Loucy (cell line): ENCODE results near the gene AGBL4.

Source experiments
- H2AFZ ChIP-seq: fragments of 200-600 bp; sonication (generic); 2 replicates; pipeline ENCODE4 v1.6.0; 2016; ENCODE audit warnings: antibody characterized with exemption, mild to moderate bottlenecking, low read length, moderate library complexity
- H3F3A ChIP-seq: fragments of 200-600 bp; 2 replicates; pipeline ENCODE4 v1.6.0; 2016; ENCODE audit warnings: antibody characterized with exemption, low read depth, mild to moderate bottlenecking
- H3K27me3 ChIP-seq: fragments of 200-600 bp; sonication (generic); 2 replicates; pipeline ENCODE4 v1.6.1; 2014; ENCODE audit warnings: low read length, mild to moderate bottlenecking; ENCODE audit not compliant: insufficient read depth, poor library complexity, severe bottlenecking
- H3K36me3 ChIP-seq: fragments of 200-600 bp; sonication (generic); 2 replicates; pipeline ENCODE4 v1.6.1; 2016; ENCODE audit warnings: low read length; ENCODE audit not compliant: insufficient read depth
- H3K4me1 ChIP-seq: fragments of 200-600 bp; sonication (generic); 2 replicates; pipeline ENCODE4 v1.5.1; 2014; ENCODE audit warnings: low read length, mild to moderate bottlenecking; ENCODE audit not compliant: insufficient read depth, poor library complexity, severe bottlenecking
- H3K4me2 ChIP-seq: fragments of 200-600 bp; sonication (generic); 2 replicates; pipeline ENCODE4 v1.6.0; 2014; ENCODE audit warnings: antibody characterized with exemption, low read length, low read depth, mild to moderate bottlenecking; ENCODE audit not compliant: poor library complexity, severe bottlenecking
- H3K4me3 ChIP-seq: fragments of 200-600 bp; sonication (generic); 2 replicates; pipeline ENCODE4 v1.5.1; 2014; ENCODE audit warnings: low read length, mild to moderate bottlenecking, mixed read lengths; ENCODE audit not compliant: poor library complexity, severe bottlenecking
- H3K79me2 ChIP-seq: fragments of 200-600 bp; sonication (generic); 2 replicates; pipeline ENCODE4 v1.6.1; 2014; ENCODE audit warnings: low read length; ENCODE audit not compliant: insufficient read depth
- H3K9ac ChIP-seq: fragments of 200-600 bp; sonication (generic); 2 replicates; pipeline ENCODE4 v1.6.0; 2014; ENCODE audit warnings: mild to moderate bottlenecking, low read depth, low read length, moderate library complexity; ENCODE audit not compliant: poor library complexity, severe bottlenecking
- H3K9me2 ChIP-seq: fragments of 200-600 bp; sonication (generic); replicated peaks from 2 replicates; pipeline ENCODE4 v1.6.1; 2016; ENCODE audit warnings: low read depth, low read length, mixed read lengths
- H3K9me3 ChIP-seq: fragments of 200-600 bp; sonication (generic); 2 replicates; pipeline ENCODE4 v1.6.1; 2014; ENCODE audit warnings: mild to moderate bottlenecking, antibody characterized with exemption, low read length, low read depth; ENCODE audit not compliant: insufficient read depth
- H4K20me1 ChIP-seq: fragments of 200-600 bp; sonication (generic); 2 replicates; pipeline ENCODE4 v1.6.0; 2014; ENCODE audit warnings: antibody characterized with exemption, low read length, mild to moderate bottlenecking; ENCODE audit not compliant: insufficient read depth, poor library complexity, severe bottlenecking
- CTCF ChIP-seq: fragments of 200-600 bp; sonication (generic); conservative IDR thresholded peaks from 2 replicates; pipeline ENCODE4 v1.5.1; 2014; ENCODE audit warnings: mild to moderate bottlenecking, antibody characterized with exemption, low read length
- EZH2phosphoT487 ChIP-seq: fragments of 200-600 bp; IDR thresholded peaks from 2 replicates; pipeline ENCODE4 v1.6.1; 2018; ENCODE audit warnings: antibody characterized with exemption, mild to moderate bottlenecking, moderate library complexity, borderline replicate concordance

AGBL4 gene

GRCh38 chr1:48775831-48776392, 1247.8 kb downstream of the AGBL4 start:
- H3F3A ChIP-seq = no peaks in the 10 kb centered on the region
- H3K4me3 ChIP-seq = peak overlapping the region; percentile 95
- no peaks in the 10 kb centered on the region for H3K9me2 ChIP-seq
- H3K4me2 ChIP-seq = peak overlapping the region; percentile 91
- no peaks in the 10 kb centered on the region for H3K9me3 ChIP-seq
- H3K36me3 ChIP-seq = no peaks in the 10 kb centered on the region
- peaks cover 53% of the 10 kb centered on the region for H3K4me1 ChIP-seq
- peak overlapping the region; percentile 67 for H2AFZ ChIP-seq
- TF ChIP-seq CTCF (no peak), EZH2phosphoT487 (no peak)
- H3K9ac ChIP-seq = peak overlapping the region; percentile 85
- peaks cover 71% of the 10 kb centered on the region for H3K79me2 ChIP-seq
- H3K27me3 ChIP-seq = no peaks in the 10 kb centered on the region
- peaks cover 39% of the 10 kb centered on the region for H4K20me1 ChIP-seq

- Histone ChIP-seq H3K27me3 (no peaks in the 10 kb centered on the region), H3F3A (no peaks in the 10 kb centered on the region), H2AFZ (no peak overlapping the region), H4K20me1 (peaks cover 65% of the 10 kb centered on the region), H3K9me2 (no peaks in the 10 kb centered on the region), H3K4me2 (peak overlapping the region; percentile 91), H3K9me3 (no peaks in the 10 kb centered on the region), H3K9ac (peak overlapping the region; percentile 40), H3K4me3 (peak overlapping the region; percentile 95), H3K79me2 (peaks cover 98% of the 10 kb centered on the region), H3K36me3 (no peaks in the 10 kb centered on the region), H3K4me1 (peaks cover 77% of the 10 kb centered on the region)
- TF ChIP-seq CTCF = no peak
- no peak for TF ChIP-seq EZH2phosphoT487
Observed at GRCh38 chr1:48773133-48773532, 1250.6 kb downstream of the AGBL4 start.

- Histone ChIP-seq H3K36me3 (peaks cover 3% of the 10 kb centered on the region; the same call in 1 of the 2 replicates), H3K4me3 (peak overlapping the region; percentile 95), H3K79me2 (peaks cover 98% of the 10 kb centered on the region), H3K9me2 (no peaks in the 10 kb centered on the region), H4K20me1 (peaks cover 74% of the 10 kb centered on the region), H2AFZ (no peak overlapping the region), H3F3A (no peaks in the 10 kb centered on the region), H3K4me1 (peaks cover 75% of the 10 kb centered on the region), H3K4me2 (peak overlapping the region; percentile 91), H3K27me3 (no peaks in the 10 kb centered on the region), H3K9me3 (no peaks in the 10 kb centered on the region), H3K9ac (peak overlapping the region; percentile 23)
- TF ChIP-seq EZH2phosphoT487 (no peak), CTCF (no peak)
Observed at GRCh38 chr1:48772211-48772610, 1251.5 kb downstream of the AGBL4 start.
